Ishikawa (cell line): ENCODE results near the gene ADCY10.

Source experiments
- CEBPB ChIP-seq: IDR thresholded peaks from 2 replicates; pipeline ENCODE4 v1.6.1; 2012
- CREB1 ChIP-seq: IDR thresholded peaks from 2 replicates; pipeline ENCODE4 v1.6.1; 2012; ENCODE audit warnings: low read depth
- EGR1 ChIP-seq: IDR thresholded peaks from 2 replicates; pipeline ENCODE4 v1.6.1; 2012
- EP300 ChIP-seq: IDR thresholded peaks from 2 replicates; pipeline ENCODE4 v1.6.1; 2012; ENCODE audit warnings: borderline replicate concordance
- FOXM1 ChIP-seq: IDR thresholded peaks from 2 replicates; pipeline ENCODE4 v1.6.1; 2012; ENCODE audit warnings: low read depth, borderline replicate concordance
- MAX ChIP-seq: IDR thresholded peaks from 2 replicates; pipeline ENCODE4 v1.6.1; 2012
- NFIC ChIP-seq: IDR thresholded peaks from 2 replicates; pipeline ENCODE4 v1.6.1; 2012
- RAD21 ChIP-seq: IDR thresholded peaks from 2 replicates; pipeline ENCODE4 v1.6.1; 2012; ENCODE audit warnings: low read depth
- REST ChIP-seq: IDR thresholded peaks from 2 replicates; pipeline ENCODE4 v1.6.1; 2012; ENCODE audit warnings: low read depth, mild to moderate bottlenecking
- TAF1 ChIP-seq: IDR thresholded peaks from 2 replicates; pipeline ENCODE4 v1.6.1; 2012; ENCODE audit warnings: low read depth, mild to moderate bottlenecking
- TCF12 ChIP-seq: IDR thresholded peaks from 2 replicates; pipeline ENCODE4 v1.6.1; 2012; ENCODE audit warnings: low read depth
- TEAD4 ChIP-seq: IDR thresholded peaks from 2 replicates; pipeline ENCODE4 v1.6.1; 2012
- USF1 ChIP-seq: IDR thresholded peaks from 2 replicates; pipeline ENCODE4 v1.6.1; 2012
- YY1 ChIP-seq: IDR thresholded peaks from 2 replicates; pipeline ENCODE4 v1.6.1; 2012; ENCODE audit warnings: low read depth
- ZBTB7A ChIP-seq: IDR thresholded peaks from 2 replicates; pipeline ENCODE4 v1.6.1; 2012; ENCODE audit warnings: low read depth

The ADCY10 gene

GRCh38 chr1:167922023-167922422 is 8.1 kb upstream of the ADCY10 start:
- TF ChIP-seq EP300 (no peak), TCF12 (no peak), TEAD4 (no peak), ZBTB7A (no peak), RAD21 (no peak)

GRCh38 chr1:167916766-167917511 is 3.0 kb upstream of the ADCY10 start:
- TF ChIP-seq TEAD4 (no peak), ZBTB7A (no peak)

GRCh38 chr1:167915569-167915968 is 1.6 kb upstream of the ADCY10 start:
- TF ChIP-seq TAF1 (no peak), TCF12 (no peak), EP300 (no peak), ZBTB7A (no peak), YY1 (no peak), REST (no peak), RAD21 (no peak), USF1 (no peak), NFIC (no peak)

- TF ChIP-seq TEAD4, result no peak
- no peak for TF ChIP-seq TAF1
- TF ChIP-seq MAX, result no peak
- no peak for TF ChIP-seq ZBTB7A
- TF ChIP-seq CEBPB, result no peak
- TF ChIP-seq YY1, result no peak
- no peak for TF ChIP-seq EP300
- no peak for TF ChIP-seq FOXM1
- TF ChIP-seq REST, result no peak
- TF ChIP-seq TCF12, result no peak
- TF ChIP-seq EGR1, result no peak
- TF ChIP-seq NFIC, result no peak
- TF ChIP-seq CREB1, result no peak
Observed at GRCh38 chr1:167912294-167912693, 1.6 kb downstream of the ADCY10 start.

GRCh38 chr1:167911413-167911812 is 2.5 kb downstream of the ADCY10 start:
- TF ChIP-seq MAX (no peak), NFIC (no peak), YY1 (no peak), REST (no peak), TAF1 (no peak), CREB1 (no peak), ZBTB7A (no peak), EGR1 (no peak), FOXM1 (no peak), TEAD4 (no peak), USF1 (no peak), TCF12 (no peak), EP300 (no peak), RAD21 (no peak), CEBPB (no peak)
